OCI-M2 (cell line): ENCODE measurements around the gene SPA17.

ENCODE experiments used
- DNase-seq: peaks from one replicate; lab custom pipeline; 2025; ENCODE audit not compliant: unreplicated experiment; lab: John Stamatoyannopoulos, UW

Gene SPA17

DNA sequence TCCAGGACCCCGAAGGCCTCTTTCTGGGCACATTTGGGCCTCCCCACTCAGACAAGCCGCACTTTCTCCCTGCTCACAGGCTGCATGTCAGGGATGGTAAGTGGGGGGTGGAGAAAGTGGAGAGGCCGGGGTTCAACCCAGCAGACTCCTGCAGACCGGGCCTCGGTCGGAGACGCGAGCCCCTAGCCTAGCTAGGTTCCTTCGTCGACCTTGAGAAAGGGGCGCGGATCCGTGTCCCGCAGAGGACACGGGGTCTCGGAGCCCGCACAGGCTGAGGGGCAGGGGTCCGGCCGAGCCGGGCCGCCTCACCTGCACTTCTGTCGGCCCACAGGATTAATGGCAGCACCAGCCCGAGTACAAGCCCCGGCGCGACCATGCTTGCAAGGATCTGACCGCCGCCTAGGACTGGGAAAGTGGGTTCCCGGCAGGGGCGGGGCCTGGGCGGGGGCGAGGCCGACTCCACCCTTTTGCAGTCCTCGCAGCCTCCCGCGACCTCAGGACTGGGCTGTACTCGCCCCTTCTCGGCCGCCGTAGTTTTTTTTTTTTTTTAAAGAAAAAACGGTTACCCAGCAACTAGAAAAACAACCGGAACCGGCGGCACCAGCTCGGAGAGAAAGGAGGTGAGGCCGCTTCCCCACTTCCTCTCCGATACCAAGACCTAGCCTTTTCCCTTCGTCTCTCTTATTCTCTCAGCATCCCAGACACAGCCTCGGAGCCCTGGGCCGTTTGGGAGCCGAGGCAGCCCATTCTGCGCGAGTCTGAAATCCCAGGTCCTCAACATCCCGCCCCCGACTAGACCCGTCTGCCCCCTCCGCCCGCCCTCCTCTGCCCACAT lies at the start of gene SPA17, which contains the start of gene SIAE:
TSS of gene SPA17 (plus strand) at position 572 of the 835 bp plus-strand sequence. CDS start 1,361 bp downstream, outside the sequence.
TSS of gene SIAE (minus strand) at position 407 of the 835 bp plus-strand sequence. CDS start at position 376, 31 bp downstream.
- DNase-seq: peak; percentile 40

GRCh38 chr11:124625504-124626168 lies 48.1 kb upstream of the SPA17 start:
- DNase-seq: no peak

- no peak for DNase-seq
Measured at GRCh38 chr11:124627546-124627945, 46.2 kb upstream of the SPA17 start.

GRCh38 chr11:124629961-124630360 lies 43.7 kb upstream of the SPA17 start:
- no peak for DNase-seq

- no peak for DNase-seq
Measured at GRCh38 chr11:124633355-124633754, 40.3 kb upstream of the SPA17 start.

DNA sequence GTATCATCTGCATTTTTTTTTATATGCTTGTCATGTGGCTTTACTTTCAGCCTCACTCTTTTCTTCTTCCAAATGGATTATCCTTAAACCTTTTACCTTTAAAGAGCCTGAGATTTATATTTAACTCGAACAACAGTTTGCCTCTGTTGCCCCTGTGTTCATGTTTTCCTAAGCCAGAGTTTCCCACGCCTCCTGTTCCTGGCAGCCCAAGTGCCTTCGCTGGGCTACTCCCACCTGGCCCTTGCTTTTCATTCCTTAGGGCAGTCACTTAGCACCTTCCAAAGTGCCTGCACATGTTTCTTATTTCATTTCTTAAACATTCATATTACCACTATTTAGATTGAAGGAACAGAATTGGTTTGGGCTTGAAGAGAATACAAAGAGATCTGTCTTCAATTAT lies 37.8 kb upstream of the SPA17 start:
- no peak for DNase-seq

- no peak for DNase-seq
Measured at GRCh38 chr11:124638500-124638899, 35.2 kb upstream of the SPA17 start.

- no peak for DNase-seq
Measured at GRCh38 chr11:124639186-124639585, 34.5 kb upstream of the SPA17 start.

DNA sequence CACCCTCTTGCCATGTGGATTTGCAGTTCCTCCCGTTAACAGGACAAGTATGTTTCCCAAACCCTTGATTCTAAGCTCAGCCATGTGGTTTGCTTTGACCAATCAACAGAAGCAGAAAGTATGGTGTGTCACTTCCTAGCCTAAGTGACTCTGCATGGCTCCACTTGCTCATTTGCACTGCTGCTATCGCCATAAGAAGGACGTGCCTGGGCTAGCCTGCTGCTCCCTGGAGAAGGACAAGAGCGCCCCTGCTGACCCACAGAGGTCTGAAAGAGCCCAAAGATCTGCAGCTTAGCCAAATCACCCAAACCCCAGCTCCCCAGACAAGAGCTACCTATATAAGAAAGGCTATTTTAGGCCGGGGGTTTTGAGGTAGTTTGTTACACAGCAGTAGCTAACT lies 33.0 kb upstream of the SPA17 start:
- no peak for DNase-seq

DNA sequence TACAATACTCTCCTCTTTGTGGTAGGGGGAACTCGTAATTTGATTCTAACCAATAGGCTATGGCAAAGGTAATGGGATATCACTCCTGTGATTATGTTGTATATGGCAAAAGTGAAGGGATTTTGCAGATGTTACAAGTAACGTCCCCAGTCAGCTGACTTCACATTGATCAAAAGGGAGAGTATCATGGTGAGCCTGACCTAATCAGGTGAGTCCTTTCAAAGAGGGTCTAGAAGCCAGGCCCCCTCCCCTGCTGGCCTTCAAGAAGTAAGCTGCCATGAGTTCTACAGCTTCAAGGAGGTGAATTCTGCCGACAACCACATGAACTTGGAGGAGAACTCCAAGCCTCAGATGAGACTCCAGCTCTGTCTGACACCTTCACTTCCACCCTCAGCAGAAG lies 31.1 kb upstream of the SPA17 start:
- DNase-seq: no peak

- DNase-seq: no peak
Measured at GRCh38 chr11:124643042-124643604, 30.6 kb upstream of the SPA17 start.

- DNase-seq: peak; percentile 31
Measured at GRCh38 chr11:124643605-124644425, 29.9 kb upstream of the SPA17 start.

DNA sequence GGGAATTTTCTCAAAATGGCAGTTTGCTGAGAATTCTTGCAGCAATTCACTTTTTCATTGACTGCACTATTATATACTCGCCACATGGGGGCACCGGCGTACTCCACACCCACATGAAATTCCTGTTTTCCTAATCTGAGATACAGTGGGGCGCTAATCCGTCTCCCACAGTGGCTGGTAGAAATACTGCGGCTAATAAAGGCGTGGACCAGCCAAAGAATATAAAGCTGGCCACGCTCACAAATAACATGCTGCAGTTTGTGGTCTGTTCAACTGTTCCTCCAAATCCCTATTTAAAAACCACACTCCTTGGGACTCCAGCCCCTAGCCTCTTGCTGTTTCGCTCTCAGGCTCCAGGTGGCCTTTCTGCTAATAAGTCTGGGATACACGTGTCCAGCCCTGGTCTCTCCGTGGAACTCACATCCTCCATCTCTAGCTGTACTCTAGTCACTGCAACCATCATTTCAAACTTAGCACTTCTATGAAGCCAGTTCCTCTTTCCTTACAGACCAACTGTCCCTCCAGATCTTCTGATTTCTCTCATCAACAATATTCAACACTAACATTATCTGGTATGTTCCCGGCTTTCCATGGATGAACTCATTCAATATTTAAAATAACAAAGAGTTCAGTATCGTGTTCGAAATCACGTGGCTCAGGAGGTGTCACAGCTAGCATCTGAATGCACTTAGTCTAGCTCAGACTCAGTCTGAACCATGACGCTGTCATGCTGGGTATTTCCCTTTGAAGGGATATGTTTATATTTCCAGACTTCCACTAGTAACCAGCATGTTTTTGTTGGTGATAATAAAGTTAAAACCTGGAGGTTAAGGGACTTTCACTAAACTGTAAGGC lies 29.1 kb upstream of the SPA17 start:
- DNase-seq: no peak

GRCh38 chr11:124646148-124646547 lies 27.6 kb upstream of the SPA17 start:
- DNase-seq: no peak

DNA sequence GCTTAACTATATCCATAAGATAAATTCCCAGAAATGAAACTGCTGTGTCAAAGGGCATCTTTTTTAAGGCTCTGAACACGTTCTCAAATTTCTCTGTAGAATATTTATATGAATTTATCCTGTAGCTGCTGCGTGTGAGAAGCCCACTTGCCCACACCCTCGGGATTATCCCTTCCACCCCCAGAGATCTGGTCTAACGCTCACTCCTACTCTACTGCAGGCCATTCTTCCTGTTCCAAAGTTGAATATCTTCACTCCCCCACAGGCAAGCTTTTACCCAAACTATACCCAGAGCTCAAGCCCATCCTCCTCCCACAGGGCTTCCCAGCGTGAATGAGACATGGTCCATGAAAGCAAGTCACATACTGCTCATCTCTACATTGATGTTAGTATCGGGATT lies 25.1 kb upstream of the SPA17 start:
- DNase-seq: no peak

DNA sequence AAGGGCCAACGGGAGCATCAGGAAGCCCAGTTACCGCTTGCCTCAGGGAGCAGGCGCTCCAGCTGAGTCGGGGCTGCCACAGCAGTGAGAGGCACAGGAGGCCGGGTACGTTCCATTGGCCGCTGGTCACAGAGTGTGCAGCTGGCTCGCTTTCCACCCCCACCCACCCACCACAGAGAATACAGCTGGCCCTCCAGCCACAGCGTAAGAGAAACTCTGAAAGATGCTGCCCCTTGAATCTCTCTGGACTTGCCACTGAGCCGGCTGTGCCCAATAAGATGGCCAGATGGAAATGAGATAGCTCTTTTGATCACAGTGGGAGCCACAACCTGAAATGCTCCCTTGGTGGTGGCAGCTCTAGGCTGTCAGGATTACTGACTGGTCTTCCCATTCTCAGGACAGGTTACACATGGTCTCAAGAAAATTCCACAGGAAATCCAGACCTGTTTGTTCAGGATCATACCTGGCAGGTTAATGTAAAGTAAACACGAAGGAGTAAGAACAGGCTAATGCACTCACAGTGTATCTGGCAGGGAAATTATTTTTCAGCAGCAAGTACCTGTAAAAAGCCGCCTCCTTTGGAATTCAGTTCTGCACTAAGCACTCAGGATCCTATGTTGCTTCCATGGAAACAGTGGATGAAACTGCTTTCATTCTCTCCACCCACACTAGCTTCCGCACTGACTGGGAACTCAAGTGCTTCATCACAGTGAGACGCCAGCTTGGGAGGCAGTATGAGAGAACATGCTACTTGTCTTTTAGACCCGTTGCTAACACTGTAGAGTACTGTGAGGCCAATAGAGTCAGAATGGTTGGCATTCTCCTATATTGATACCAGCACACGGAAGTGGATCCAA lies 16.7 kb upstream of the SPA17 start:
- DNase-seq: no peak

DNA sequence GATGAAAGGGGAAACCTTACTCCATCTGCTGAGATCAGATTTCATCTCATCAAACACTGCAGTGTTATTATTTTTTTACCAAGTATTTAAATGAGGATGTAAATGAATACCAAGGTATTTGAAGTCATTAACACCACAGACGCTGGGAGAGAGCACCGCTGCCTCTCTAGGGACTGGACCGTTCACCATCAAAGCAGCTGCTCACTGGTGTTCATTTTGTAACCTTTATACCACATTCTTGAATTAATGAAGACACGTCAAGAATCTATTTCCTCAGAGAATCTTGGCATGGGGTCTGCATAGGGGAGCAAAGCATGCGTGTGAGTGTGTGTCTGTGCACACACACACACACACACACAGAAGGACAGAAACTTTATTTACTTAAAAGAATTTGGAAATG lies 15.8 kb upstream of the SPA17 start:
- no peak for DNase-seq

- DNase-seq: no peak
Measured at GRCh38 chr11:124658501-124658900, 15.2 kb upstream of the SPA17 start.

- DNase-seq: no peak
Measured at GRCh38 chr11:124658986-124659385, 14.7 kb upstream of the SPA17 start.
